Omental fat pad (tissue), 4 donors: Measurements from ENCODE around the gene DRC7. TPM values are rescaled to one million over a fixed set of nuclear protein-coding genes. Genes with fewer than 3 reads are reported as not detected.

Source experiments
- ATAC-seq: fragments of 150-250 bp; one replicate; pipeline ENCODE4 v1.9.1; 2016; ENCODE audit warnings: mild to moderate bottlenecking, moderate library complexity; ENCODE audit not compliant: low FRiP score
- DNase-seq: peaks from one replicate; pipeline ENCODE4 v3.0.0-alpha.2; 2019; ENCODE audit warnings: low spot score
- CTCF ChIP-seq, 3 donors: fragments of 450-650 bp; IDR thresholded peaks; one replicate each; pipeline ENCODE4 v1.5.1; 2016 to 2017; ENCODE audit warnings: antibody characterized with exemption in 3 of 3, mild to moderate bottlenecking in 3 of 3, moderate library complexity in 2 of 3
- total RNA-seq, 4 donors: library from RNA; depleted of rRNA; stranded (reverse); fragments of >200 nt; gene quantifications; one replicate each; pipeline ENCODE4 v1.1.0, GENCODE V29; 2016

The DRC7 gene
- total RNA-seq, 4 donors from 2014 or later, result 0.65 TPM; not detected in 3

- ATAC-seq (no peak), DNase-seq (no peak)
- no peak for TF ChIP-seq CTCF (IDR thresholded peaks at IDR 0.05)
These were observed 62.1 kb downstream of the DRC7 start for GRCh38 chr16:57756424-57757325.

- peak; percentile 94 for DNase-seq
- TF ChIP-seq CTCF (IDR thresholded peaks at IDR 0.05), result peak in 2 of 3 donors; percentile 61 to 78
- ATAC-seq, result peak; percentile 69
These were observed 62.8 kb downstream of the DRC7 start for GRCh38 chr16:57757326-57757786.

GRCh38 chr16:57757883-57758282 lies 63.3 kb downstream of the DRC7 start:
- ATAC-seq, result no peak
- TF ChIP-seq CTCF (IDR thresholded peaks at IDR 0.05), result no peak
- DNase-seq, result no peak

- no peak for TF ChIP-seq CTCF (IDR thresholded peaks at IDR 0.05)
- DNase-seq, result no peak
These were observed 63.9 kb downstream of the DRC7 start for GRCh38 chr16:57758331-57759117.

GRCh38 chr16:57759131-57759530 lies 64.5 kb downstream of the DRC7 start:
- DNase-seq (no peak), ATAC-seq (no peak)
- TF ChIP-seq CTCF (IDR thresholded peaks at IDR 0.05), result no peak

More at GRCh38 chr16:57758331-57759117, 63.9 kb downstream of the DRC7 start:
- no peak for ATAC-seq

GRCh38 chr16:57759541-57760356 lies 65.1 kb downstream of the DRC7 start:
- no peak for ATAC-seq
- DNase-seq, result no peak
- no peak for TF ChIP-seq CTCF (IDR thresholded peaks at IDR 0.05)
